Measurements from ENCODE around the gene COPA. TPM values are rescaled to one million over a fixed set of nuclear protein-coding genes. Genes with fewer than 3 reads are reported as not detected.

COPA gene
- total RNA-seq, 1 experiment from 2014 or later, result 141 TPM

DNA sequence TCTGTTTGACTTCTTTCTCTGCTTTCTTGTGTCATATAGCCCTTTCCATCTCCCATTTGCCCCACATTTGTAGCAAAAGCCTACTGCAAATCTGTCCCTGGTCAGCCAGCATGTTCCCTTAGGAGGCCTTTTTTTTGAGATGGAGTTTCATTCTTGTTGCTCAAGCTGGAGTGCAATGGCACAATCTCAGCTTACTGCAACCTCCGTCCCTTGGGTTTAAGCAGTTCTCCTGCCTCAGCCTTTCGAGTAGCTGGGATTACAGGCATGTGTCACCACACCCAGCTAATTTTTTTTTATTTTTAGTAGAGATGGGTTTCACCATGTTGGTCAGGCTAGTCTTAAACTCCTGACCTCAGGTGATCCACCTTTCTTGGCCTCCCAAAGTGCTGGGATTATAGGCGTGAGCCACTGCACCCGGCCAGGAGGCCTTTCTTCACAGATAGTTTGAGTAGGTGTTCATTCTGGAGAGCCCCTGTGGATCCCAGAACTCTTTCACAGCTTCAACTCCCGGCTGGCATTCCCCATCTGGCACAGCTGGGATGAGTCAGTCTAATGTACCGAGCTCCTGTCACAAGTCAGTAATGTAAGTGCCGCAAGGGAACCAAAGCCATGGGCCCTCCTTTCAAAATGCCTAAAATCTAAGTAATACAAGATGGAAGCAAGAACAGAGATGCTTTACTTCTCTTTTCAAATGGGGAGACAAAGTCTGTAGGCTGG lies 14.4 kb upstream of the COPA start:
- intact Hi-C loops (cut with micrococcal nuclease), result no loop called here
- no peak overlapping the region for H3K4me3 ChIP-seq (ENCODE audit: low read length)
- no peaks in the 10 kb centered on the region for H4K20me1 ChIP-seq (ENCODE audit: low read length)
- no TSS peak for BruUV-seq (replicated peaks)
- ATAC-seq (no peak), DNase-seq (no peak)
- H3F3A ChIP-seq (ENCODE audit: low read length, unreplicated experiment), result no peaks in the 10 kb centered on the region
- no peaks in the 10 kb centered on the region for H3K4me1 ChIP-seq (ENCODE audit: insufficient read depth, low read length)
- H3K9me2 ChIP-seq (replicated peaks; ENCODE audit: low read length), result no peaks in the 10 kb centered on the region
- H3K79me2 ChIP-seq (ENCODE audit: low read length), result no peaks in the 10 kb centered on the region
- H3K4me2 ChIP-seq (ENCODE audit: low read length), result no peak overlapping the region
- H3K9ac ChIP-seq (ENCODE audit: low read length), result no peak overlapping the region
- no peaks in the 10 kb centered on the region for H3K9me3 ChIP-seq (ENCODE audit: low read length)
- ChIA-PET CTCF (no interaction called here), POLR2A (ENCODE audit: unreplicated experiment) (no interaction called here)
- H2AFZ ChIP-seq (ENCODE audit: low read length), result no peak overlapping the region
- TF ChIP-seq, protein P1, sequence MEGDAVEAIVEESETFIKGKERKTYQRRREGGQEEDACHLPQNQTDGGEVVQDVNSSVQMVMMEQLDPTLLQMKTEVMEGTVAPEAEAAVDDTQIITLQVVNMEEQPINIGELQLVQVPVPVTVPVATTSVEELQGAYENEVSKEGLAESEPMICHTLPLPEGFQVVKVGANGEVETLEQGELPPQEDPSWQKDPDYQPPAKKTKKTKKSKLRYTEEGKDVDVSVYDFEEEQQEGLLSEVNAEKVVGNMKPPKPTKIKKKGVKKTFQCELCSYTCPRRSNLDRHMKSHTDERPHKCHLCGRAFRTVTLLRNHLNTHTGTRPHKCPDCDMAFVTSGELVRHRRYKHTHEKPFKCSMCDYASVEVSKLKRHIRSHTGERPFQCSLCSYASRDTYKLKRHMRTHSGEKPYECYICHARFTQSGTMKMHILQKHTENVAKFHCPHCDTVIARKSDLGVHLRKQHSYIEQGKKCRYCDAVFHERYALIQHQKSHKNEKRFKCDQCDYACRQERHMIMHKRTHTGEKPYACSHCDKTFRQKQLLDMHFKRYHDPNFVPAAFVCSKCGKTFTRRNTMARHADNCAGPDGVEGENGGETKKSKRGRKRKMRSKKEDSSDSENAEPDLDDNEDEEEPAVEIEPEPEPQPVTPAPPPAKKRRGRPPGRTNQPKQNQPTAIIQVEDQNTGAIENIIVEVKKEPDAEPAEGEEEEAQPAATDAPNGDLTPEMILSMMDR (conservative IDR thresholded peaks at IDR 0.05; ENCODE audit: low read depth, low read length), result no peak
- no peak for TF ChIP-seq EZH2phosphoT487 (IDR thresholded peaks at IDR 0.05; ENCODE audit: borderline replicate concordance, low read length)
- no peak for TF ChIP-seq EZH2 (IDR thresholded peaks at IDR 0.05; ENCODE audit: low read length, unreplicated experiment)
- peaks cover 59% of the 10 kb centered on the region for H3K36me3 ChIP-seq (ENCODE audit: low read depth, low read length)
- H3K27me3 ChIP-seq (ENCODE audit: low read length), result no peaks in the 10 kb centered on the region
- H3K27ac ChIP-seq (ENCODE audit: low read length), result no peak overlapping the region

DNA sequence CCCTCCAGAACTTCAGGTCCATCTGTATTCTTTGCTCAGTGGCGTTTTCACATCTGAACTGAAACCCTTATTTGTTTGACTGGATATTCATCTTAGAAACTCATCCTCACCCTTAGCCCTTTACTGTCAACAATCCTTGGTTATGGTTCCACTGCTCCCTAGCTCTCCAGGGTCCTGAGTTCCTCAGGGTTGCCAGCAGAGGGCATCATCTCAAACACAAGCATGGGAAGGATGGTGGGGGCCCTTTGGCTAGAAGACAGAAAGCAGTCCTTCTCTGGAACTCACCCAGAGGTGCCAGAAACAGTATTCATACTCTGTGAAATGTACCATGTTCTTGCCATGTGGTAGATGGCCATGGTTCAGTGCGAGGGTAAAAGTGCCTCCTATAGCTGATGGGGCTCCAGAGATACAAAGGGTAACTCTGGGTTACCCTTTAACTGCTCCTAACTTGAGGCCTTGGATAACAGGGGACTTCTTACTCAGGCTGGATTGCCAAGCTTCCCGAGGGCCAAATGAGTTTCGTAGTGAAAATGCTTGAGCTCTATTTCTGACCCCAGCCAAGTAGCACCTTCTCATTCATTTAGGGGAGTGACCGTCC lies 11.4 kb upstream of the COPA start:
- Histone ChIP-seq H3K27me3 (ENCODE audit: low read length) (no peaks in the 10 kb centered on the region), H3K9me2 (replicated peaks; ENCODE audit: low read length) (no peaks in the 10 kb centered on the region), H3K36me3 (ENCODE audit: low read depth, low read length) (peaks cover 77% of the 10 kb centered on the region), H3K9ac (ENCODE audit: low read length) (no peak overlapping the region), H3K4me3 (ENCODE audit: low read length) (no peak overlapping the region), H2AFZ (ENCODE audit: low read length) (no peak overlapping the region), H4K20me1 (ENCODE audit: low read length) (no peaks in the 10 kb centered on the region), H3K9me3 (ENCODE audit: low read length) (no peaks in the 10 kb centered on the region), H3K4me1 (ENCODE audit: insufficient read depth, low read length) (no peaks in the 10 kb centered on the region), H3F3A (ENCODE audit: low read length, unreplicated experiment) (no peaks in the 10 kb centered on the region), H3K4me2 (ENCODE audit: low read length) (no peak overlapping the region), H3K79me2 (ENCODE audit: low read length) (no peaks in the 10 kb centered on the region), H3K27ac (ENCODE audit: low read length) (no peak overlapping the region)
- ChIA-PET CTCF (interaction anchor here (1.0 to 2.1 kb wide), 2 partner anchors 61 to 63 kb away, joined by 4 to 6 read pairs; no protein-coding TSS in a partner anchor), POLR2A (ENCODE audit: unreplicated experiment) (no interaction called here)
- no peak for TF ChIP-seq EZH2phosphoT487 (IDR thresholded peaks at IDR 0.05; ENCODE audit: borderline replicate concordance, low read length)
- TF ChIP-seq, protein P1 (conservative IDR thresholded peaks at IDR 0.05; ENCODE audit: low read depth, low read length), result peak; percentile 84
- DNase-seq (peak; percentile 37), ATAC-seq (peak; percentile 48; the same call in 1 of the 2 replicates)
- intact Hi-C loops (cut with micrococcal nuclease), result loop anchor here (1.0 kb wide), 1 partner anchor 22 kb away; no protein-coding TSS in a partner anchor
- BruUV-seq (replicated peaks), result no TSS peak

- H3K4me2 ChIP-seq (ENCODE audit: low read length), result no peak overlapping the region
- H3K27ac ChIP-seq (ENCODE audit: low read length), result no peak overlapping the region
- H3K9ac ChIP-seq (ENCODE audit: low read length), result no peak overlapping the region
- ATAC-seq, result no peak
- TF ChIP-seq, protein P1 (conservative IDR thresholded peaks at IDR 0.05; ENCODE audit: low read depth, low read length), result no peak
- TF ChIP-seq EZH2phosphoT487 (IDR thresholded peaks at IDR 0.05; ENCODE audit: borderline replicate concordance, low read length), result no peak
- TF ChIP-seq EZH2 (IDR thresholded peaks at IDR 0.05; ENCODE audit: low read length, unreplicated experiment), result no peak
- no peaks in the 10 kb centered on the region for H3K9me2 ChIP-seq (replicated peaks; ENCODE audit: low read length)
- no peak for DNase-seq
- H3K9me3 ChIP-seq (ENCODE audit: low read length), result no peaks in the 10 kb centered on the region
- BruUV-seq (replicated peaks), result no TSS peak
- CTCF ChIA-PET, result no interaction called here
- no peaks in the 10 kb centered on the region for H3K79me2 ChIP-seq (ENCODE audit: low read length)
- H3K4me1 ChIP-seq (ENCODE audit: insufficient read depth, low read length), result no peaks in the 10 kb centered on the region
- H3F3A ChIP-seq (ENCODE audit: low read length, unreplicated experiment), result no peaks in the 10 kb centered on the region
- POLR2A ChIA-PET (ENCODE audit: unreplicated experiment), result no interaction called here
- intact Hi-C loops (cut with micrococcal nuclease), result no loop called here
- no peaks in the 10 kb centered on the region for H3K27me3 ChIP-seq (ENCODE audit: low read length)
- no peak overlapping the region for H3K4me3 ChIP-seq (ENCODE audit: low read length)
- H3K36me3 ChIP-seq (ENCODE audit: low read depth, low read length), result peaks cover 79% of the 10 kb centered on the region
- no peak overlapping the region for H2AFZ ChIP-seq (ENCODE audit: low read length)
- H4K20me1 ChIP-seq (ENCODE audit: low read length), result no peaks in the 10 kb centered on the region
Observed at GRCh38 chr1:160353223-160353622, 10.2 kb upstream of the COPA start.
